B cell (primary cell): ENCODE results near the gene MOK. TPM values are rescaled to one million over a fixed set of nuclear protein-coding genes. Genes with fewer than 3 reads are reported as not detected.

Experiments
- ATAC-seq: fragments of 200-7000 bp; cut with Tn5 transposase; one replicate; pipeline ENCODE4 v1.10.0; 2021; ENCODE audit warnings: low read depth, mild to moderate bottlenecking, moderate number of reproducible peaks, moderate library complexity
- CTCF ChIA-PET: fragments of 350-600 bp; sonication (Branson Sonifier 250); formaldehyde crosslinking; loops from one replicate; lab custom pipeline; 2021; ENCODE audit warnings: antibody characterized with exemption, inconsistent platforms; lab: Charles Lee
- POLR2A ChIA-PET: fragments of 350-600 bp; sonication (Branson Sonifier 250); formaldehyde crosslinking; loops from one replicate; lab custom pipeline; 2021; ENCODE audit warnings: antibody characterized with exemption; lab: Charles Lee
- DNase-seq: peaks from one replicate; pipeline ENCODE4 v3.0.0; 2013
- H2AFZ ChIP-seq: 2 replicates; pipeline ENCODE4 v1.6.1; 2012; ENCODE audit warnings: mild to moderate bottlenecking, low read depth, low read length; ENCODE audit not compliant: insufficient read depth, poor library complexity, severe bottlenecking
- H3K27ac ChIP-seq, 2 donors: 1 replicate in 1 of 2; 2 replicates in 1 of 2; pipeline ENCODE4 v1.5.1; 2012 to 2013; ENCODE audit warnings: low read length in 2 of 2, mild to moderate bottlenecking in 2 of 2, moderate library complexity in 1 of 2
- H3K27me3 ChIP-seq, 4 experiments: fragments of 200-600 bp in 1 of 4; sonication (generic) in 1 of 4; replicated peaks in 1 of 4; 1 replicate in 2 of 4; 2 replicates in 2 of 4; pipeline versions ENCODE4 v1.6.1 to v1.7.0; 2013 to 2016; ENCODE audit warnings: low read length in 3 of 4, mild to moderate bottlenecking in 2 of 4, mixed read lengths in 1 of 4, moderate library complexity in 1 of 4; ENCODE audit not compliant: insufficient read depth in 4 of 4, control insufficient read depth in 3 of 4; ENCODE audit errors: control extremely low read depth in 1 of 4
- H3K36me3 ChIP-seq, 2 experiments: replicated peaks in 1 of 2; 1 replicate in 1 of 2; 2 replicates in 1 of 2; pipeline versions ENCODE4 v1.6.1 to v1.7.1; 2013; ENCODE audit warnings: low read length in 1 of 2; ENCODE audit not compliant: insufficient read depth in 2 of 2, control insufficient read depth in 1 of 2; ENCODE audit errors: control extremely low read depth in 1 of 2, extremely low read depth in 1 of 2
- H3K4me1 ChIP-seq, 2 donors: fragments of 200-600 bp in 1 of 2; sonication (generic) in 1 of 2; 1 replicate in 1 of 2; 2 replicates in 1 of 2; pipeline versions ENCODE4 v1.5.1 to v1.6.1; 2013 to 2017; ENCODE audit warnings: low read length in 2 of 2; ENCODE audit not compliant: control insufficient read depth in 2 of 2, insufficient read depth in 2 of 2
- H3K4me2 ChIP-seq: replicated peaks from 2 replicates; pipeline ENCODE3; 2012; ENCODE audit warnings: mild to moderate bottlenecking, low read depth, low read length; ENCODE audit not compliant: poor library complexity, severe bottlenecking
- H3K4me3 ChIP-seq, 5 experiments: fragments of 200-600 bp in 1 of 5; sonication (generic) in 1 of 5; 1 replicate in 3 of 5; 2 replicates in 2 of 5; pipeline versions ENCODE4 v1.5.1 to v1.7.0; 2011 to 2016; ENCODE audit warnings: low read length in 4 of 5, mild to moderate bottlenecking in 4 of 5, low read depth in 2 of 5, control low read depth in 1 of 5, moderate library complexity in 1 of 5; ENCODE audit not compliant: insufficient read depth in 1 of 5; ENCODE audit errors: control extremely low read depth in 1 of 5, extremely low read depth in 1 of 5
- H3K79me2 ChIP-seq: fragments of 200-600 bp; sonication (generic); one replicate; pipeline ENCODE4 v1.6.0; 2016; ENCODE audit warnings: low read length; ENCODE audit not compliant: control insufficient read depth, insufficient read depth
- H3K9ac ChIP-seq: fragments of 200-600 bp; sonication (generic); 2 replicates; pipeline ENCODE4 v1.6.1; 2017; ENCODE audit warnings: mild to moderate bottlenecking, low read length, moderate library complexity
- H3K9me3 ChIP-seq, 3 donors: one replicate each; pipeline versions ENCODE4 v1.6.1 to v1.7.1; 2013; ENCODE audit warnings: low read length in 2 of 3; ENCODE audit not compliant: control insufficient read depth in 2 of 3, insufficient read depth in 1 of 3; ENCODE audit errors: control extremely low read depth in 1 of 3
- H4K20me1 ChIP-seq: 2 replicates; pipeline ENCODE4 v1.6.0; 2012; ENCODE audit warnings: mild to moderate bottlenecking, low read length; ENCODE audit not compliant: insufficient read depth, control insufficient read depth, poor library complexity, severe bottlenecking
- H3K27ac Mint-ChIP-seq: one replicate; pipeline ENCODE4 v1.8.0; 2021; ENCODE audit warnings: mixed read lengths
- H3K27me3 Mint-ChIP-seq: one replicate; pipeline ENCODE4 v1.8.0; 2021; ENCODE audit warnings: mixed read lengths
- H3K4me1 Mint-ChIP-seq: one replicate; pipeline ENCODE4 v1.8.0; 2021; ENCODE audit warnings: mixed read lengths
- H3K4me3 Mint-ChIP-seq: one replicate; pipeline ENCODE4 v1.8.0; 2021; ENCODE audit warnings: mixed read lengths
- H3K9me3 Mint-ChIP-seq: one replicate; pipeline ENCODE4 v1.8.0; 2022; ENCODE audit warnings: mixed read lengths; ENCODE audit not compliant: insufficient read depth
- EZH2 ChIP-seq: IDR thresholded peaks from 2 replicates; pipeline ENCODE4 v1.6.1; 2012; ENCODE audit warnings: borderline replicate concordance, low read depth, mild to moderate bottlenecking, moderate library complexity, low read length; ENCODE audit not compliant: insufficient read depth, poor library complexity, severe bottlenecking
- WGBS: methylation state at CpG from one replicate; pipeline ENCODE4 v1.1.5; 2013; ENCODE audit warnings: missing lambda C conversion rate; ENCODE audit not compliant: insufficient coverage; 5-methylcytosine and 5-hydroxymethylcytosine counted together
- intact Hi-C: fragments of 100-400 bp; cut with micrococcal nuclease; formaldehyde crosslinking; loops from one replicate; pipeline ENCODE4 v1.10.0; 2022
- polyA plus RNA-seq: library from polyadenylated mRNA; depleted of rRNA; stranded (reverse); fragments of >200 nt; gene quantifications from 2 replicates; pipeline ENCODE4 v1.2.3, GENCODE V29; 2012
- total RNA-seq, 2 donors: library from RNA; stranded (reverse); fragments of 120-200 nt in 1 of 2; gene quantifications; 1 replicate in 1 of 2; 2 replicates in 1 of 2; pipeline versions ENCODE4 v1.2.3 to v1.2.4, GENCODE V29; 2013 to 2022
- TF ChIP-seq, protein P1 (sequence below): fragments of 200-600 bp; IDR thresholded peaks from one replicate; pipeline ENCODE4 v1.8.0; 2022; ENCODE audit warnings: antibody characterized with exemption, mild to moderate bottlenecking

Gene MOK
- total and polyA plus RNA-seq, 2 donors (not counting 1 experiment from before 2014, with no cell fraction given): 1.2 to 3.0 TPM

DNA sequence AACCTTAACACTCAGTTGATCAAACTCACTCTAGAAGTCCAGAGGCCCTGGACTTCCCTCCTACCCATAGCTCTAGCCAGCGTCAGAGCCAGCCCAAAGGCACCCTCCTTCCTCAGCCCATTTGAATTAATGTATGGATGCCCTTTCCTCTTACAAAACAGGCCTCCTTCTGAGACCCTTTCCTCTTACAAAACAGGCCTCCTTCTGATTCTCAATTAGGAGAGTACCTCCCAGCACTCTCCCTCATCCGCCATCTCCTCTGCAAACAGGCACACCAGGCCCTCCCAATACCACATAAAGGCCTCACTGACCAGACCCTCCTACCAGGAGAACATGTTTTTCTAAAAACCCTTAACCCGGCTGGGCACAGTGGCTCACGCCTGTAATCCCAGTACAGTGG is 65.7 kb downstream of the MOK start:
- H4K20me1 ChIP-seq: no peaks in the 10 kb centered on the region
- no peak for TF ChIP-seq EZH2
- TF ChIP-seq, protein P1, sequence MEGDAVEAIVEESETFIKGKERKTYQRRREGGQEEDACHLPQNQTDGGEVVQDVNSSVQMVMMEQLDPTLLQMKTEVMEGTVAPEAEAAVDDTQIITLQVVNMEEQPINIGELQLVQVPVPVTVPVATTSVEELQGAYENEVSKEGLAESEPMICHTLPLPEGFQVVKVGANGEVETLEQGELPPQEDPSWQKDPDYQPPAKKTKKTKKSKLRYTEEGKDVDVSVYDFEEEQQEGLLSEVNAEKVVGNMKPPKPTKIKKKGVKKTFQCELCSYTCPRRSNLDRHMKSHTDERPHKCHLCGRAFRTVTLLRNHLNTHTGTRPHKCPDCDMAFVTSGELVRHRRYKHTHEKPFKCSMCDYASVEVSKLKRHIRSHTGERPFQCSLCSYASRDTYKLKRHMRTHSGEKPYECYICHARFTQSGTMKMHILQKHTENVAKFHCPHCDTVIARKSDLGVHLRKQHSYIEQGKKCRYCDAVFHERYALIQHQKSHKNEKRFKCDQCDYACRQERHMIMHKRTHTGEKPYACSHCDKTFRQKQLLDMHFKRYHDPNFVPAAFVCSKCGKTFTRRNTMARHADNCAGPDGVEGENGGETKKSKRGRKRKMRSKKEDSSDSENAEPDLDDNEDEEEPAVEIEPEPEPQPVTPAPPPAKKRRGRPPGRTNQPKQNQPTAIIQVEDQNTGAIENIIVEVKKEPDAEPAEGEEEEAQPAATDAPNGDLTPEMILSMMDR: no peak
- H3K9ac ChIP-seq: no peak overlapping the region
- H3K4me1 ChIP-seq: peaks cover 0 to 6% of the 10 kb centered on the region in 2 donors
- H3K4me3 ChIP-seq: no peak overlapping the region
- ChIA-PET CTCF (interaction anchor here (0.7 kb wide), 1 partner anchor 35 kb away, joined by 3 read pairs; no protein-coding TSS in a partner anchor), POLR2A (no interaction called here)
- no peaks in the 10 kb centered on the region for H3K4me1 Mint-ChIP-seq
- H3K27ac Mint-ChIP-seq: no peak overlapping the region
- peaks cover 0 to 4% (median under 1%) of the 10 kb centered on the region in 4 experiments for H3K27me3 ChIP-seq
- H3K4me2 ChIP-seq: no peak overlapping the region
- 95% methylated on average over 4 of the region's 4 CpGs for WGBS
- H3K9me3 ChIP-seq: peaks cover 0 to 6% (median 0%) of the 10 kb centered on the region in 3 donors
- no peak overlapping the region for H3K4me3 Mint-ChIP-seq
- DNase-seq (no peak), ATAC-seq (no peak)
- intact Hi-C loops: no loop called here
- H3K79me2 ChIP-seq: no peaks in the 10 kb centered on the region
- H3K27ac ChIP-seq: no peak overlapping the region
- no peaks in the 10 kb centered on the region for H3K9me3 Mint-ChIP-seq
- no peak overlapping the region for H2AFZ ChIP-seq
- no peaks in the 10 kb centered on the region for H3K27me3 Mint-ChIP-seq
- no peaks in the 10 kb centered on the region for H3K36me3 ChIP-seq

DNA sequence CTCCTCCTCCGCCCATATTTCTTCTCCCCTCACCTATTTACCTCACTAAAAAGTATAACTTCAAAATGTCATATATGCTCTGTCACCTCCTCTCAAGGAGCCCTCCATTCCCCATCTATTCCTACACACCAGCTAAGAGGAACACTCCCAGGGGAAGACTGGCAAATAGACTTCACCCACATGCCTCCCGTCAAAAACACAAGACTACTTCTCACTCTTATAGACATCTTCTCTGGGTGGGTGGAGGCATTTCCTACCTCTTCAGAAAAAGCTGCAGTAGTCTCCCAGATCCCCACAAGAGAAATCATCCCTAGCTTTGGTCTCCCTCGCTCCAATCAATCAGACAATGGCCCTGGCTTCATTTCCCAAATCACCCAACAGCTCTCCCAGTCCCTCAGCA is 66.2 kb downstream of the MOK start:
- Histone ChIP-seq H4K20me1 (no peaks in the 10 kb centered on the region), H3K36me3 (no peaks in the 10 kb centered on the region), H3K27ac (no peak overlapping the region), H3K4me2 (no peak overlapping the region), H3K4me3 (no peak overlapping the region), H3K9me3 (peaks cover 0 to 3% (median 0%) of the 10 kb centered on the region in 3 donors), H3K9ac (no peak overlapping the region), H3K79me2 (no peaks in the 10 kb centered on the region), H3K4me1 (peaks cover 0 to 6% of the 10 kb centered on the region in 2 donors), H3K27me3 (peaks cover 0 to 4% (median under 1%) of the 10 kb centered on the region in 4 experiments), H2AFZ (no peak overlapping the region)
- DNase-seq (no peak), ATAC-seq (no peak)
- TF ChIP-seq EZH2: no peak
- TF ChIP-seq, protein P1: no peak
- ChIA-PET POLR2A (no interaction called here), CTCF (interaction anchor here (0.7 to 1.3 kb wide), 2 partner anchors 17 to 36 kb away, joined by 3 read pairs; no protein-coding TSS in a partner anchor)
- Mint-ChIP-seq H3K27me3 (no peaks in the 10 kb centered on the region), H3K4me3 (no peak overlapping the region), H3K27ac (no peak overlapping the region), H3K4me1 (no peaks in the 10 kb centered on the region), H3K9me3 (no peaks in the 10 kb centered on the region)
- intact Hi-C loops: no loop called here
- 86% methylated on average over 3 of the region's 3 CpGs for WGBS
